ENCODE results near the gene NUP93. TPM values are rescaled to one million over a fixed set of nuclear protein-coding genes. Genes with fewer than 3 reads are reported as not detected.

The NUP93 gene
- total RNA-seq, 1 donor from 2014 or later, result 92.9 TPM

- H3K9me3 Mint-ChIP-seq (ENCODE audit: unreplicated experiment), result no peaks in the 10 kb centered on the region
- DNase-seq (ENCODE audit: low spot score), result no peak
- H3K4me3 Mint-ChIP-seq (ENCODE audit: unreplicated experiment), result no peak overlapping the region
- H3K27ac Mint-ChIP-seq (ENCODE audit: unreplicated experiment), result no peak overlapping the region
- TF ChIP-seq CTCF (IDR thresholded peaks at IDR 0.05; ENCODE audit: unreplicated experiment), result no peak
- H3K36me3 Mint-ChIP-seq (ENCODE audit: low read depth, unreplicated experiment), result no peaks in the 10 kb centered on the region
- peaks cover 11% of the 10 kb centered on the region for H3K4me1 Mint-ChIP-seq (ENCODE audit: unreplicated experiment)
- H3K27me3 Mint-ChIP-seq (ENCODE audit: unreplicated experiment), result no peaks in the 10 kb centered on the region
Observed at GRCh38 chr16:56771558-56772279, 41.8 kb downstream of the NUP93 start.

- H3K27ac Mint-ChIP-seq (ENCODE audit: unreplicated experiment), result no peak overlapping the region
- H3K36me3 Mint-ChIP-seq (ENCODE audit: low read depth, unreplicated experiment), result no peaks in the 10 kb centered on the region
- no peak overlapping the region for H3K4me3 Mint-ChIP-seq (ENCODE audit: unreplicated experiment)
- TF ChIP-seq CTCF (IDR thresholded peaks at IDR 0.05; ENCODE audit: unreplicated experiment), result no peak
- DNase-seq (ENCODE audit: low spot score), result no peak
- H3K27me3 Mint-ChIP-seq (ENCODE audit: unreplicated experiment), result peaks cover 2% of the 10 kb centered on the region
- no peaks in the 10 kb centered on the region for H3K9me3 Mint-ChIP-seq (ENCODE audit: unreplicated experiment)
- H3K4me1 Mint-ChIP-seq (ENCODE audit: unreplicated experiment), result peaks cover 11% of the 10 kb centered on the region
Observed at GRCh38 chr16:56773532-56773931, 43.6 kb downstream of the NUP93 start.

GRCh38 chr16:56774016-56774680 lies 44.2 kb downstream of the NUP93 start:
- no peaks in the 10 kb centered on the region for H3K36me3 Mint-ChIP-seq (ENCODE audit: low read depth, unreplicated experiment)
- no peak overlapping the region for H3K27ac Mint-ChIP-seq (ENCODE audit: unreplicated experiment)
- H3K4me1 Mint-ChIP-seq (ENCODE audit: unreplicated experiment), result peaks cover 11% of the 10 kb centered on the region
- DNase-seq (ENCODE audit: low spot score), result no peak
- H3K9me3 Mint-ChIP-seq (ENCODE audit: unreplicated experiment), result no peaks in the 10 kb centered on the region
- H3K4me3 Mint-ChIP-seq (ENCODE audit: unreplicated experiment), result no peak overlapping the region
- TF ChIP-seq CTCF (IDR thresholded peaks at IDR 0.05; ENCODE audit: unreplicated experiment), result no peak
- H3K27me3 Mint-ChIP-seq (ENCODE audit: unreplicated experiment), result peaks cover 2% of the 10 kb centered on the region

GRCh38 chr16:56775162-56775561 lies 45.2 kb downstream of the NUP93 start:
- H3K36me3 Mint-ChIP-seq (ENCODE audit: low read depth, unreplicated experiment), result no peaks in the 10 kb centered on the region
- no peak for DNase-seq (ENCODE audit: low spot score)
- no peak for TF ChIP-seq CTCF (IDR thresholded peaks at IDR 0.05; ENCODE audit: unreplicated experiment)
- peaks cover 2% of the 10 kb centered on the region for H3K27me3 Mint-ChIP-seq (ENCODE audit: unreplicated experiment)
- peaks cover 11% of the 10 kb centered on the region for H3K4me1 Mint-ChIP-seq (ENCODE audit: unreplicated experiment)
- no peak overlapping the region for H3K4me3 Mint-ChIP-seq (ENCODE audit: unreplicated experiment)
- H3K27ac Mint-ChIP-seq (ENCODE audit: unreplicated experiment), result no peak overlapping the region
- no peaks in the 10 kb centered on the region for H3K9me3 Mint-ChIP-seq (ENCODE audit: unreplicated experiment)

GRCh38 chr16:56776562-56776961 lies 46.6 kb downstream of the NUP93 start:
- Mint-ChIP-seq H3K4me1 (ENCODE audit: unreplicated experiment) (peaks cover 11% of the 10 kb centered on the region), H3K27me3 (ENCODE audit: unreplicated experiment) (peaks cover 2% of the 10 kb centered on the region), H3K36me3 (ENCODE audit: low read depth, unreplicated experiment) (no peaks in the 10 kb centered on the region), H3K4me3 (ENCODE audit: unreplicated experiment) (no peak overlapping the region), H3K9me3 (ENCODE audit: unreplicated experiment) (no peaks in the 10 kb centered on the region), H3K27ac (ENCODE audit: unreplicated experiment) (no peak overlapping the region)
- no peak for TF ChIP-seq CTCF (IDR thresholded peaks at IDR 0.05; ENCODE audit: unreplicated experiment)
- no peak for DNase-seq (ENCODE audit: low spot score)
